Measurements from ENCODE around the gene MRPL52.

DNA sequence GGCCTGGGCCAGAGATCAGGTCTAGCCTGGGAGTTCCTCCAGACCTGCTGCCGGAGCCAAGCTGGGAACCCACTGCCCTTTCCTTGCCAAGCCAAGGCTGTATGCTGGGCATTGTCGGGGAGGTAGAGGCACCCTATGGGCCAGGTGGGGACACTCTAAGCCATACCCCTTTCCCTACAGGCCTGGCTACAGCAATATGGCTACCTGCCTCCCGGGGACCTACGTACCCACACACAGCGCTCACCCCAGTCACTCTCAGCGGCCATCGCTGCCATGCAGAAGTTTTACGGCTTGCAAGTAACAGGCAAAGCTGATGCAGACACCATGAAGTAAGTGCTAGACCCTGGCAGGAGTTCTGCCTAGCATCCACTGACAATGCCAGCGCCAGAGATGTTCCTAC, 11.6 kb downstream of the MRPL52 start:
- TF ChIP-seq, protein P1, sequence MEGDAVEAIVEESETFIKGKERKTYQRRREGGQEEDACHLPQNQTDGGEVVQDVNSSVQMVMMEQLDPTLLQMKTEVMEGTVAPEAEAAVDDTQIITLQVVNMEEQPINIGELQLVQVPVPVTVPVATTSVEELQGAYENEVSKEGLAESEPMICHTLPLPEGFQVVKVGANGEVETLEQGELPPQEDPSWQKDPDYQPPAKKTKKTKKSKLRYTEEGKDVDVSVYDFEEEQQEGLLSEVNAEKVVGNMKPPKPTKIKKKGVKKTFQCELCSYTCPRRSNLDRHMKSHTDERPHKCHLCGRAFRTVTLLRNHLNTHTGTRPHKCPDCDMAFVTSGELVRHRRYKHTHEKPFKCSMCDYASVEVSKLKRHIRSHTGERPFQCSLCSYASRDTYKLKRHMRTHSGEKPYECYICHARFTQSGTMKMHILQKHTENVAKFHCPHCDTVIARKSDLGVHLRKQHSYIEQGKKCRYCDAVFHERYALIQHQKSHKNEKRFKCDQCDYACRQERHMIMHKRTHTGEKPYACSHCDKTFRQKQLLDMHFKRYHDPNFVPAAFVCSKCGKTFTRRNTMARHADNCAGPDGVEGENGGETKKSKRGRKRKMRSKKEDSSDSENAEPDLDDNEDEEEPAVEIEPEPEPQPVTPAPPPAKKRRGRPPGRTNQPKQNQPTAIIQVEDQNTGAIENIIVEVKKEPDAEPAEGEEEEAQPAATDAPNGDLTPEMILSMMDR (IDR thresholded peaks at IDR 0.05) = no peak
- TF ChIP-seq POLR2A (IDR thresholded peaks at IDR 0.05) = no peak

Data from adrenal gland (tissue), 5 donors.